GM23338 (cell line): Measurements from ENCODE around the gene S100Z.

Experiments
- CREB1 ChIP-seq: fragments of 250-450 bp; sonication (Bioruptor Pico); IDR thresholded peaks from 2 replicates; pipeline ENCODE4 v1.5.0; 2020; ENCODE audit warnings: low read depth, mild to moderate bottlenecking, moderate library complexity
- EZH2 ChIP-seq: fragments of 200-600 bp; sonication (generic); IDR thresholded peaks from one replicate; pipeline ENCODE4 v1.8.0; 2017; ENCODE audit warnings: antibody characterized with exemption, mild to moderate bottlenecking, low read depth; ENCODE audit not compliant: unreplicated experiment
- POLR2AphosphoS5 ChIP-seq: IDR thresholded peaks from 2 replicates; pipeline ENCODE4 v1.6.1; 2016; ENCODE audit warnings: antibody characterized with exemption, low read depth
- TF ChIP-seq, protein P1 (sequence below), 2 experiments: fragments of 200-600 bp in 1 of 2; sonication (generic) in 1 of 2; conservative IDR thresholded peaks; 2 replicates each; pipeline versions ENCODE4 v1.5.1 to v1.6.1; 2016 to 2017; ENCODE audit warnings: antibody characterized with exemption in 2 of 2, low read depth in 2 of 2, mild to moderate bottlenecking in 2 of 2, moderate library complexity in 1 of 2

DNA sequence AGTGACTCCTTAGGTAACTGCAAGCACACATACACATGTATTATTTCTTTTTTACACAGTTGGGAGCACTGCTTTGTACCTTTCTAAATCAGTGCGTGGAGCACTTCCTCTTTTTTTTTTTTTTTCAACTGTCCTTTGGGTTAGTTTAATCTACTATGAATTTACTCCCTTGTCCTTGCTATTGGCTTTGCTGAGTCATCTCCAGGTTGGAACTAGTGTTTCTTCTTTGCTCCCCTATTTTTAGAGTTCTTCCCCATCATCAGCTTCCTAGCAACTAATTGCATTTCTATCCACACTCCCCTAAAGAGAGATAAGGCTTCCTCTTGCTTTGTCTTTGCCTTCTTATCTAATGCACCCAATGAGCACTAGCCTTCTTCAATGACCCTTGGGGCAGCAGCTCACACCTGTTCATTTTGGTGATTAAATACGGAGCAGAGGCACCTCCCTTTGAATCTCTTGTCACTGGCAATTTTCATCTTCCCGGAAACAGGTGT is 24.3 kb downstream of the S100Z start:
- TF ChIP-seq, protein P1, sequence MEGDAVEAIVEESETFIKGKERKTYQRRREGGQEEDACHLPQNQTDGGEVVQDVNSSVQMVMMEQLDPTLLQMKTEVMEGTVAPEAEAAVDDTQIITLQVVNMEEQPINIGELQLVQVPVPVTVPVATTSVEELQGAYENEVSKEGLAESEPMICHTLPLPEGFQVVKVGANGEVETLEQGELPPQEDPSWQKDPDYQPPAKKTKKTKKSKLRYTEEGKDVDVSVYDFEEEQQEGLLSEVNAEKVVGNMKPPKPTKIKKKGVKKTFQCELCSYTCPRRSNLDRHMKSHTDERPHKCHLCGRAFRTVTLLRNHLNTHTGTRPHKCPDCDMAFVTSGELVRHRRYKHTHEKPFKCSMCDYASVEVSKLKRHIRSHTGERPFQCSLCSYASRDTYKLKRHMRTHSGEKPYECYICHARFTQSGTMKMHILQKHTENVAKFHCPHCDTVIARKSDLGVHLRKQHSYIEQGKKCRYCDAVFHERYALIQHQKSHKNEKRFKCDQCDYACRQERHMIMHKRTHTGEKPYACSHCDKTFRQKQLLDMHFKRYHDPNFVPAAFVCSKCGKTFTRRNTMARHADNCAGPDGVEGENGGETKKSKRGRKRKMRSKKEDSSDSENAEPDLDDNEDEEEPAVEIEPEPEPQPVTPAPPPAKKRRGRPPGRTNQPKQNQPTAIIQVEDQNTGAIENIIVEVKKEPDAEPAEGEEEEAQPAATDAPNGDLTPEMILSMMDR (conservative IDR thresholded peaks at IDR 0.05; ENCODE audit: low read depth in 2 of 2) = no peak
- TF ChIP-seq EZH2 (no peak), POLR2AphosphoS5 (no peak), CREB1 (no peak)
